HL-60 (cell line): ENCODE measurements around the gene DMBX1.

Source experiments
- GABPA ChIP-seq: IDR thresholded peaks from 2 replicates; pipeline ENCODE4 v1.6.1; 2012; ENCODE audit warnings: low read depth
- TF ChIP-seq, protein P1 (sequence below): IDR thresholded peaks from one replicate; pipeline ENCODE4 v1.5.1; 2011; ENCODE audit warnings: low read length, control low read depth, inconsistent platforms; ENCODE audit not compliant: insufficient read depth
- TF ChIP-seq, protein P2 (sequence below): IDR thresholded peaks from 2 replicates; pipeline ENCODE4 v1.6.1; 2012; ENCODE audit warnings: low read depth; ENCODE audit not compliant: insufficient replicate concordance

DNA sequence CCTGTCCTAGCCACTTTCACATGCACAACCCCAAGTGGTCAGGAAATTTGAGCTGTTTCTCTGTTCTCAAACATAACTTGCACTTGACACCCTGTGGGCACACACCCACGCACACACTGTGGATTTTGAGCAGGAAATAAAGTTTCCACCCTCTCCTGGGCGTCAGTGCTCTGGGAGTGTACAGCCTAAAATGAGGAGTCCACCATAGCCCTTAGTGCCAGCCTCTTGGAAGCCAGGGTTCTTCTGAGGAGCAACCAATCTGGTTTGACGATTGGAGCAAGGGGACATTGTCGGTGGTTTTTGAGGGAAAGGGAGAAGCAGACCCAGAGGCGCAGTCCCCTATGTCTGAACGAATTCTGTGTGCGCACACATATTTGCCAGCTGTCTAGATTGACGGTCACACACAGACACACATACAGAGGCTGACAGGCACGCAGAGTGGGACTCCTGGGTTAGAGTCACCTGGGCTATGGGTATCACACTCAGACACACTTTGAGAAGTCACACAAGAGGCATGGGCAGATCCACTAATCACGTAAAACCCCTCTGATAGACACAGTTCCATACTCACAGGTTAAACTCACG lies 2.7 kb downstream of the DMBX1 start:
- TF ChIP-seq, protein P1, sequence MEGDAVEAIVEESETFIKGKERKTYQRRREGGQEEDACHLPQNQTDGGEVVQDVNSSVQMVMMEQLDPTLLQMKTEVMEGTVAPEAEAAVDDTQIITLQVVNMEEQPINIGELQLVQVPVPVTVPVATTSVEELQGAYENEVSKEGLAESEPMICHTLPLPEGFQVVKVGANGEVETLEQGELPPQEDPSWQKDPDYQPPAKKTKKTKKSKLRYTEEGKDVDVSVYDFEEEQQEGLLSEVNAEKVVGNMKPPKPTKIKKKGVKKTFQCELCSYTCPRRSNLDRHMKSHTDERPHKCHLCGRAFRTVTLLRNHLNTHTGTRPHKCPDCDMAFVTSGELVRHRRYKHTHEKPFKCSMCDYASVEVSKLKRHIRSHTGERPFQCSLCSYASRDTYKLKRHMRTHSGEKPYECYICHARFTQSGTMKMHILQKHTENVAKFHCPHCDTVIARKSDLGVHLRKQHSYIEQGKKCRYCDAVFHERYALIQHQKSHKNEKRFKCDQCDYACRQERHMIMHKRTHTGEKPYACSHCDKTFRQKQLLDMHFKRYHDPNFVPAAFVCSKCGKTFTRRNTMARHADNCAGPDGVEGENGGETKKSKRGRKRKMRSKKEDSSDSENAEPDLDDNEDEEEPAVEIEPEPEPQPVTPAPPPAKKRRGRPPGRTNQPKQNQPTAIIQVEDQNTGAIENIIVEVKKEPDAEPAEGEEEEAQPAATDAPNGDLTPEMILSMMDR = no peak
- TF ChIP-seq, protein P2, sequence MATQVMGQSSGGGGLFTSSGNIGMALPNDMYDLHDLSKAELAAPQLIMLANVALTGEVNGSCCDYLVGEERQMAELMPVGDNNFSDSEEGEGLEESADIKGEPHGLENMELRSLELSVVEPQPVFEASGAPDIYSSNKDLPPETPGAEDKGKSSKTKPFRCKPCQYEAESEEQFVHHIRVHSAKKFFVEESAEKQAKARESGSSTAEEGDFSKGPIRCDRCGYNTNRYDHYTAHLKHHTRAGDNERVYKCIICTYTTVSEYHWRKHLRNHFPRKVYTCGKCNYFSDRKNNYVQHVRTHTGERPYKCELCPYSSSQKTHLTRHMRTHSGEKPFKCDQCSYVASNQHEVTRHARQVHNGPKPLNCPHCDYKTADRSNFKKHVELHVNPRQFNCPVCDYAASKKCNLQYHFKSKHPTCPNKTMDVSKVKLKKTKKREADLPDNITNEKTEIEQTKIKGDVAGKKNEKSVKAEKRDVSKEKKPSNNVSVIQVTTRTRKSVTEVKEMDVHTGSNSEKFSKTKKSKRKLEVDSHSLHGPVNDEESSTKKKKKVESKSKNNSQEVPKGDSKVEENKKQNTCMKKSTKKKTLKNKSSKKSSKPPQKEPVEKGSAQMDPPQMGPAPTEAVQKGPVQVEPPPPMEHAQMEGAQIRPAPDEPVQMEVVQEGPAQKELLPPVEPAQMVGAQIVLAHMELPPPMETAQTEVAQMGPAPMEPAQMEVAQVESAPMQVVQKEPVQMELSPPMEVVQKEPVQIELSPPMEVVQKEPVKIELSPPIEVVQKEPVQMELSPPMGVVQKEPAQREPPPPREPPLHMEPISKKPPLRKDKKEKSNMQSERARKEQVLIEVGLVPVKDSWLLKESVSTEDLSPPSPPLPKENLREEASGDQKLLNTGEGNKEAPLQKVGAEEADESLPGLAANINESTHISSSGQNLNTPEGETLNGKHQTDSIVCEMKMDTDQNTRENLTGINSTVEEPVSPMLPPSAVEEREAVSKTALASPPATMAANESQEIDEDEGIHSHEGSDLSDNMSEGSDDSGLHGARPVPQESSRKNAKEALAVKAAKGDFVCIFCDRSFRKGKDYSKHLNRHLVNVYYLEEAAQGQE = no peak
- TF ChIP-seq GABPA = no peak
